Tibial artery (tissue), 4 donors: ENCODE data around the gene NAALAD2.
"Not testable (repeated sequence)": the region's sequence is repeated elsewhere in the genome, so short reads cannot be mapped to it uniquely, and the experiment has no call there.

Source experiments
- DNase-seq, 2 donors: peaks; one replicate each; pipeline ENCODE4 v3.0.0-alpha.2; 2019
- H3K27ac ChIP-seq, 2 donors: fragments of 200-600 bp; sonication (generic) in 1 of 2; 1 replicate in 1 of 2; 2 replicates in 1 of 2; pipeline ENCODE4 v1.5.1; 2018 to 2019; ENCODE audit warnings: mild to moderate bottlenecking in 1 of 2
- H3K27me3 ChIP-seq, 2 donors: fragments of 200-600 bp; sonication (generic) in 1 of 2; one replicate each; pipeline versions ENCODE4 v1.5.1 to v1.6.0; 2016 to 2019
- H3K36me3 ChIP-seq, 3 donors: fragments of 200-600 bp; sonication (generic) in 2 of 3; one replicate each; pipeline ENCODE4 v1.5.1; 2016 to 2019; ENCODE audit warnings: mild to moderate bottlenecking in 2 of 3
- H3K4me1 ChIP-seq, 4 donors: fragments of 200-600 bp; sonication (generic) in 2 of 4; 1 replicate in 3 of 4; 2 replicates in 1 of 4; pipeline ENCODE4 v1.5.1; 2016 to 2019
- H3K4me3 ChIP-seq, 2 donors: fragments of 200-600 bp; sonication (generic) in 1 of 2; 1 replicate in 1 of 2; 2 replicates in 1 of 2; pipeline ENCODE4 v1.5.1; 2018 to 2019; ENCODE audit warnings: mild to moderate bottlenecking in 2 of 2
- H3K9me3 ChIP-seq, 3 donors: fragments of 200-600 bp; sonication (generic) in 1 of 3; one replicate each; pipeline ENCODE4 v1.5.1; 2016 to 2019
- intact Hi-C: fragments of 100-400 bp; cut with DNase I; formaldehyde crosslinking; loops from one replicate; pipeline ENCODE4 v1.15.0; 2023; ENCODE audit warnings: low total_unique reads
- TF ChIP-seq, protein P1 (sequence below), 2 experiments: fragments of 200-600 bp in 1 of 2; fragments of 450-650 bp in 1 of 2; IDR thresholded peaks; one replicate each; pipeline ENCODE4 v1.5.1; 2017 to 2019; ENCODE audit warnings: antibody characterized with exemption in 2 of 2, mild to moderate bottlenecking in 1 of 2, moderate library complexity in 1 of 2

The NAALAD2 gene

DNA sequence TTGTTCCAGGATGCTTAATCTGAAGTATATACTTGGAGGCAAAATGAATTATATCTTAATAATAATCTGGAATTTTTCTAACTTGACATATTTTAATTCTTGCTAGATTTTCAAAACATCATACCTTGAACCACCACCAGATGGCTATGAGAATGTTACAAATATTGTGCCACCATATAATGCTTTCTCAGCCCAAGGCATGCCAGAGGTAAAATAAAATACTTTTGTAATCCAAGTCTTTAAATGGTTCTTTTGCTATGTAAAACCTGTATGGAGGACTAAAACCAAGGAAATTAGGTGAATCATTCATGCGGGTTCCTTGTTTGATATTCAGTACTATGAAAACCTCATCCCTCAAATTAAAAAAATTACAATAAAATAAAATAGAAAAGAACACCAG, 14.4 kb downstream of the NAALAD2 start:
- H3K27ac ChIP-seq: no peak overlapping the region
- H3K4me3 ChIP-seq: no peak overlapping the region
- no peaks in the 10 kb centered on the region for H3K9me3 ChIP-seq
- DNase-seq: no peak
- no peaks in the 10 kb centered on the region for H3K27me3 ChIP-seq
- intact Hi-C loops: no loop called here
- TF ChIP-seq, protein P1, sequence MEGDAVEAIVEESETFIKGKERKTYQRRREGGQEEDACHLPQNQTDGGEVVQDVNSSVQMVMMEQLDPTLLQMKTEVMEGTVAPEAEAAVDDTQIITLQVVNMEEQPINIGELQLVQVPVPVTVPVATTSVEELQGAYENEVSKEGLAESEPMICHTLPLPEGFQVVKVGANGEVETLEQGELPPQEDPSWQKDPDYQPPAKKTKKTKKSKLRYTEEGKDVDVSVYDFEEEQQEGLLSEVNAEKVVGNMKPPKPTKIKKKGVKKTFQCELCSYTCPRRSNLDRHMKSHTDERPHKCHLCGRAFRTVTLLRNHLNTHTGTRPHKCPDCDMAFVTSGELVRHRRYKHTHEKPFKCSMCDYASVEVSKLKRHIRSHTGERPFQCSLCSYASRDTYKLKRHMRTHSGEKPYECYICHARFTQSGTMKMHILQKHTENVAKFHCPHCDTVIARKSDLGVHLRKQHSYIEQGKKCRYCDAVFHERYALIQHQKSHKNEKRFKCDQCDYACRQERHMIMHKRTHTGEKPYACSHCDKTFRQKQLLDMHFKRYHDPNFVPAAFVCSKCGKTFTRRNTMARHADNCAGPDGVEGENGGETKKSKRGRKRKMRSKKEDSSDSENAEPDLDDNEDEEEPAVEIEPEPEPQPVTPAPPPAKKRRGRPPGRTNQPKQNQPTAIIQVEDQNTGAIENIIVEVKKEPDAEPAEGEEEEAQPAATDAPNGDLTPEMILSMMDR (IDR thresholded peaks at IDR 0.05): no peak
- H3K4me1 ChIP-seq: no peaks in the 10 kb centered on the region
- H3K36me3 ChIP-seq: no peaks in the 10 kb centered on the region

DNA sequence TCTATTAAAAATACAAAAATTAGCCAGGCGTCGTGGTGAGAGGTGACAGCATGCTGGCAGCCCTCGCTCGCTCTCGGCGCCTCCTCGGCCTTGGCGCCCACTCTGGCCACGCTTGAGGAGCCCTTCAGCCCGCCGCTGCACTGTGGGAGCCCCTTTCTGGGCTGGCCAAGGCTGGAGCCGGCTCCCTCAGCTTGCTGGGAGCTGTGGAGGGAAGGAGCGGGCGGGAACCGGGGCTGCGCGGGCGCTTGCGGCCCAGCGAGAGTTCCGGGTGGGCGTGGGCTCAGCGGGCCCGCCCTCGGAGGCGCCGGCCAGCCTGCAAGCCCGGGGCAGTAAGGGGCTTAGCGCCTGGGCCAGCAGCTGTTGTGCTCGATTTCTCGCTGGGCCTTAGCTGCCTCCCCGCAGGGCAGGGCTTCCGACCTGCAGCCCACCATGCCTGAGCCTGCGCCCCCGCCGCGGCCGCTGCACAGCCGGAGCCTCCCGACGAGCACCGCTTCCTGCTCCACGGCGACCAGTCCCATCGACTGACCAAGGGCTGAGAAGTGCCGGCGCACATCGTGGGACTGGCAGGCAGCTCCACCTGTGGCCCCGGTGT, 32.6 kb downstream of the NAALAD2 start:
- H3K9me3 ChIP-seq, H3K27me3 ChIP-seq, H3K27ac ChIP-seq, intact Hi-C loops, H3K36me3 ChIP-seq, H3K4me1 ChIP-seq, DNase-seq, H3K4me3 ChIP-seq: not testable (repeated sequence)

DNA sequence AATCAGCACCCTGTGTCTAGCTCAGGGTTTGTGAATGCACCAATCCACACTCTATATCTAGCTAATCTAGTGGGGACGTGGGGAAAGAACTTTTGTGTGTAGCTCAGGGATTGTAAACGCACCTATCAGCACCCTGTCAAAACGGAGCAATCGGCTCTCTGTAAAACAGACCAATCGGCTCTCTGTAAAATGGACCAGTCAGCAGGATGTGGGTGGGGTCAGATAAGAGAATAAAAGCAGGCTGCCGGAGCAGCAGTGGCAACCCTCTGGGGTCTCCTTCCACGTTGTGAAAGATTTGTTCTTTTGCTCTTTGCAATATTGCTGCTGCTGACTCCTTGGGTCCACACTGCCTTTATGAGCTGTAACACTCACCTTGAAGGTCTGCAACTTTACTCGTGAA, 33.2 kb downstream of the NAALAD2 start:
- DNase-seq, H3K36me3 ChIP-seq, intact Hi-C loops: not testable (repeated sequence)

DNA sequence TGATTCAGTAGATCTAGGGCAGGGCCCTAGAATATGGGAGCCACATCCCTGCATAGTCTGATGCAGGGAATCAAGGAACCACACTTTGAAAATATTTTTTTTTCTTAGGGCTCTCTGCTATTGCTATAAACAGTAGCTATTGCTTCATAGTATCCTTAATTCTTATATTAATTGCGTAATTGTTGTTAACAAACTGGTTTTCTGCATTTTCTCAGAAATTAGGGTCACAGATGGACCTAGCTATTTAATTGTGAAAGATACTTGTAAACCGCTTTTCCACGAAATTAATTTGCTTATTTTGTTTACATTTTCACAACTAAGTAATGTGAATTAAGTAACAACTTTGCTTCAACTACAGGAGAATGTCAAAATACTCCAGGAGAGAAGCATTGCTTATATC, 34.1 kb downstream of the NAALAD2 start:
- Histone ChIP-seq H3K36me3 (no peaks in the 10 kb centered on the region), H3K9me3 (no peaks in the 10 kb centered on the region), H3K4me3 (no peak overlapping the region), H3K27me3 (no peaks in the 10 kb centered on the region), H3K27ac (no peak overlapping the region), H3K4me1 (no peaks in the 10 kb centered on the region)
- DNase-seq: no peak
- TF ChIP-seq, protein P1 (IDR thresholded peaks at IDR 0.05): no peak
- intact Hi-C loops: no loop called here

More for the DNA sequence above, 33.2 kb downstream of the NAALAD2 start:
- H3K9me3 ChIP-seq, H3K4me3 ChIP-seq, H3K27me3 ChIP-seq, H3K27ac ChIP-seq, H3K4me1 ChIP-seq: not testable (repeated sequence)

DNA sequence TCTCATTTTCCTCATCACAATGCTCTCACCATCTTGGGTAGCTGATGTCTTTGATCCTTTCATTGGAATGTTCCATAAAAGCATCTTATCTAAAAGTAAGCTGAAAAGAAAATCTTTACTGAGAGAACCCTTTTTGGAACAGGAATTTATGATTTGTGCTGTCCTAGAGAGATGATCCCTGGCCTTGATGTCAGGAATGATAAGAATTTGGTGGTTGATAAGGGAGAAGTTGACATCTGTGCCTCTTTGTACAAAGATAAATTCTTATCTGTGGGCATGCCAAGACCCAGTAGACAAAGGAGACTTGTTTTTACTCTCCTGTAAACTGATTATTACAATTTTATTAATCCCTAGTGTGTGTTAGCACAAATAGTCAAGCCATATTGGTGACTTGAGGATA, 36.9 kb downstream of the NAALAD2 start:
- H3K27me3 ChIP-seq: no peaks in the 10 kb centered on the region
- TF ChIP-seq, protein P1 (IDR thresholded peaks at IDR 0.05): no peak

DNA sequence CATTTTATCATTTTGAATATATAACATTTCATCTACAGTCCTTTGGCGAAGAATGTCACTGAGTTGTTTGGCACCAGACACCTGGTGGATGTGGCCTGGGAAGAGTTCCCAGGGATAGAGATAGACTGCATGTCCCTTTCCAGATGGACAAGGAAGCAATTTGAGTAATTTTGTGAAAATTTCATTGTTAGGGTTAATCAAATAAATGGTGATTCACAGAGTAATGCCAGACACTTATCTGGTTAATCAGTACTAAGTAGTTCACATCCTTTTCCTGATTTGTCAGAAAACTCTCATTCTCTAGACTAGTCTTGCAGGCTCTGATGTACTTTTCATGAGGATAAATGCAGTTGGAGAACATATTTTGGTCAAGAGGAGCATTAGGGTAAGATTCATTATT, 41.6 kb downstream of the NAALAD2 start:
- H3K27ac ChIP-seq: no peak overlapping the region
- H3K9me3 ChIP-seq: no peaks in the 10 kb centered on the region
- DNase-seq: no peak
- H3K36me3 ChIP-seq: no peaks in the 10 kb centered on the region
- no peak overlapping the region for H3K4me3 ChIP-seq
- TF ChIP-seq, protein P1 (IDR thresholded peaks at IDR 0.05): no peak
- no peaks in the 10 kb centered on the region for H3K4me1 ChIP-seq
- no peaks in the 10 kb centered on the region for H3K27me3 ChIP-seq
- intact Hi-C loops: no loop called here

More for the DNA sequence above, 36.9 kb downstream of the NAALAD2 start:
- intact Hi-C loops: no loop called here
- H3K27ac ChIP-seq: no peak overlapping the region
- H3K4me1 ChIP-seq: no peaks in the 10 kb centered on the region
- no peak for DNase-seq
- no peak overlapping the region for H3K4me3 ChIP-seq
- H3K9me3 ChIP-seq: no peaks in the 10 kb centered on the region
- H3K36me3 ChIP-seq: no peaks in the 10 kb centered on the region

DNA sequence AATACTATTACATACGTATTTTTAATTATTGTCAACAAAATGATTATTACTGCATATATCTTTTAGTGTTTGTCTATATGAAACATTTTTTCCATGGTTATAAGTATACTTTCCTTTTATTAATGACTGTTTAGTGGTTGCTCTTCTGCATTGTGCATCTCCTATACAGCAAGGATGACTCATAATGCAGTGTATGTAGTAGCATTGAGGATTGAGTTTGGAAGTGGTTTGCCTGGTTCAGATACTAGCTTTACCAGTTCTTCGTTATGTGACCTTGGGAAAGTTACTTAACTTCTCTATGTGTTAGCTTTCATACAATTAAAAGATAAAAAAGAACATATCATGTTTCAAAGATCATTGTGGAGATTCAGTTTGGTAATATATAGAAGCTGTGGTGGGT, 44.3 kb downstream of the NAALAD2 start:
- Histone ChIP-seq H3K36me3 (no peaks in the 10 kb centered on the region), H3K27ac (no peak overlapping the region), H3K4me1 (no peaks in the 10 kb centered on the region), H3K27me3 (no peaks in the 10 kb centered on the region), H3K4me3 (no peak overlapping the region), H3K9me3 (no peaks in the 10 kb centered on the region)
- no peak for DNase-seq
- intact Hi-C loops: no loop called here
- TF ChIP-seq, protein P1 (IDR thresholded peaks at IDR 0.05): no peak
